ENCODE measurements around the gene SALL4.

Gene SALL4

DNA sequence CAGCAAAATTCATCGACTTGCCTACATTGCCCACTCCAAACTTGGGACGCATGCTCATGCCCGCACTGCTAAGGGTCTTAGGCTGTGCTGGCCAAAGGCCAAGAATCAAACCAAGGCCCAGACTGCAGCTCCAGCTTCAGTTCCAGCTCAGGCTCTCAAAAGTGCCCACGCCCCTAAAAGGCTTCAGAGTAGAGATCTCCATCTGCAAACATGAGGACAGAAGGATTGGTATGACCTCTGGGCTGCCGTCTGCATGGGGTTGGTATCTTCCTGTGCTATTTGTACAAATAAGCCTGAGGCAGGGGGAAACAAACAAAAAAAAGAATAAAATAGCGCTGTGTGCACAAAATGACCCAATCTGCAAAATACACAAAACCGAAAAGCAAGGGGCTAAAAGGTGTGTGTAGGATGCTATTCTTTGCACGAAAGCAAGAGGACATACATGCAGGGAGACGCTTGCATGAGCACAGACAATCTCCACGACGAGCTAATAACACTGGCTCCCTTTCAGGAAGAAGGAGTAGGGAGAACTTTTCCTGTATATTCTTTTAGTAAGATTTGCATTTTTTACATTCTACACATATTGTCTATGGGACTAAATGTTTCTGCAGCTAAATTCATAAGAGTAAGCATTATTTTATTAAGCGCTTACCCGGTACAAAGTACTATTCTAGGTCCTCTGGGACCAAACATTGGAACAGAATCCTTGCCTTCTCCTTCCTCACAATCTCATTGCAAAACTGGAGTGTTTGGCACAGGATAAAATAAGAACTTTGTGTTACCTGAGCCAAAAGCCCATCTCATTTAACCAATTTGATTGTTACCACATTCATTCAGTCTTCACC is 67.2 kb downstream of the SALL4 start:
- DNase-seq: no peak

GRCh38 chr20:51733070-51733469 is 69.3 kb downstream of the SALL4 start:
- DNase-seq: no peak

Data from NCI-H1436 treated with DMSO at 0.1 percent for 48 hours (cell line).